GM18867 (cell line): ENCODE measurements around the gene H6PD.

Experiments
- ATAC-seq: cut with Tn5 transposase; IDR thresholded peaks from one replicate; pipeline ENCODE4 v1.9.1; 2021; ENCODE audit warnings: mild to moderate bottlenecking, moderate library complexity; ENCODE audit not compliant: unreplicated experiment

Gene H6PD

DNA sequence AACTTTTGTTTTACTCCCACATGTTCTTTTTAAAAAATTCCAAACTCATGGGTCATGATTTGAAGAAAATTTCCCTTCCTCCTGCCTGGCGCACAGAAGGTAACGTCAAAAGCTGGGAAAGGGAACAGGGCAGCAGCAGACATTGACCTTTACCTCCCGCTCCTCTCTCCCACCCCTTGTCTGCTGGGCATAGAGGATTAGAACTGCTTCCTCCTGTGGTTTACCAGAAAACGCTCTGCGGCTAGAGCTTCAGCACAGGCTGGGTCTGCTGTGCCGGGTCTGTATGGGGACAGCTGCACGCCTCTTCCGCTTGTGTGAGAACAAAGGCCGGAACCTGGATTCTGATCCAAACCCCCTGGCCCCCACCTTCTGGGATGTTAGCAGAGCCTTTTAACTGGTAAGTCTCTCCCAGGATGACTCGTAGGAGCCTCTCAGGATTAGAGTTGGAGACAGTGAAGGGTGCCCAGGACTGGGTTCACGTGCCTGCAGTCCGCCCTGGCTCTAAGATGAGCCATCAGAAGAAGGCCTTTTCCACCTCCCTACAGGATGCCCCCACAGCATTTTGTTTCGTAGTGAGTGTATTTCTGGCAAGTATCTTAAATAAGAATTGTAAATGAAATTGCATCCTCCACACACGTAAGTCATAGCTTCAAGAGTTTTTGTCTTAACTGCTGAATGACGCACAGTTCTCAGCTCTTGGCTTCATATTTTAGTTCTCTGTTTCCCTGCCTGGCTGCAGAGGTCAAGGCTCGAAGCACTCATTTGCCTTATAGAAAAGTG is 5.2 kb downstream of the H6PD start:
- ATAC-seq: no peak

- ATAC-seq: no peak
Measured at GRCh38 chr1:9240914-9241820, 6.6 kb downstream of the H6PD start.

DNA sequence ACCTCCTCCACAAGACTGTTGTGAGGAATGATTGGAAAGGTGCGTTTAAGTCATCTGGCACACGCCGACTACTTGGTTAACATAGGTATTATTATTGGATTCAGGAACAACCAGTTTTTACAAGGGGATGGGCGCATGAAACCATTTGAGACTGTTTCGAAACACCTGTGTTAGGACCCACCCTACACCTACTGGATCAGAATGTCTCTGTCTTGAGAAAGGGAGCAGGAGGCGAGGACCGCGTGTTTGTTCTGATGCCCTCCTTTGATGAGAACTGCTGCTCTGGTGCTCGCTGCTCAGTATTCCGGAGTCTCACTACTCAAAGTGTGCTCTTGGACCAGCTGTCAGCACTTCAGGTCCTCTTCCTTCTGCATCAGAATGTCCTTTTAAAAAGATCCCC is 7.3 kb downstream of the H6PD start:
- ATAC-seq: no peak

- ATAC-seq: no peak
Measured at GRCh38 chr1:9242338-9242969, 7.9 kb downstream of the H6PD start.

- no peak for ATAC-seq
Measured at GRCh38 chr1:9243066-9243739, 8.6 kb downstream of the H6PD start.

DNA sequence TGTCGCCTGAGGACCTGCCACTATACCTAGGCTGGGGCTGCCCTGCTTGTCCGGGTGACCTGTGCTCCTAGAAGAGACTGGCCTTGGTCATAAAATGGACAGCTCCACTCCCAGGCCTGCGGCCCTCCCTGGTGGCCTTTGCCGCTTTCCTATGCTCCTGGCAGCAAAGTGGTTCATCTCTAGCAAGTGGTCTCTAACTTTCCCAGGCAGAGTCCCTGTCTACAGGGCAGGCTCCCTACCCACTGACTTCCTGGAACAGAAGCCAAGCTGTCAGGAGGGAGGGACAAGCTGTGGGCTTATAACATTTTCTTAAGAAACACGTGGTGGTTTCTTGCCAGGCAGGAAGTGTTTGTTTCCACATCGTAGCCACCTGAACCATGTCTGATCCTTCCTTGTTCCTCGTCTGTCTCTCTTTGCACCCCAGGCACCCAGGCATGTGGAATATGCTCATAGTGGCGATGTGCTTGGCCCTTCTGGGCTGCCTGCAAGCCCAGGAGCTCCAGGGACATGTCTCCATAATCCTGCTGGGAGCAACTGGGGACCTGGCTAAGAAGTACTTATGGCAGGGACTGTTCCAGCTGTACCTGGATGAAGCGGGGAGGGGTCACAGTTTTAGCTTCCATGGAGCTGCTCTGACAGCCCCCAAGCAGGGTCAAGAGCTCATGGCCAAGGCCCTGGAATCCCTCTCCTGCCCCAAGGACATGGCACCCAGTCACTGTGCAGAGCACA is 10.1 kb downstream of the H6PD start:
- no peak for ATAC-seq

DNA sequence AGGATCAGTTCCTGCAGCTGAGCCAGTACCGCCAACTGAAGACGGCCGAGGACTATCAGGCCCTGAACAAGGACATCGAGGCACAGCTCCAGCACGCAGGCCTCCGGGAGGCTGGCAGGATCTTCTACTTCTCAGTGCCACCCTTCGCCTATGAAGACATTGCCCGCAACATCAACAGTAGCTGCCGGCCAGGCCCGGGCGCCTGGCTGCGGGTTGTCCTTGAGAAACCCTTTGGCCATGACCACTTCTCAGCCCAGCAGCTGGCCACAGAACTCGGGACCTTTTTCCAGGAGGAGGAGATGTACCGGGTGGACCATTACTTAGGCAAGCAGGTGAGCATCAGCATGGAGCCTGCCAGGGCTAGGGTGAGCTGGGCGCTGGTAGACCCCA is 10.7 kb downstream of the H6PD start:
- no peak for ATAC-seq

GRCh38 chr1:9245661-9246060 is 11.1 kb downstream of the H6PD start:
- ATAC-seq: no peak

DNA sequence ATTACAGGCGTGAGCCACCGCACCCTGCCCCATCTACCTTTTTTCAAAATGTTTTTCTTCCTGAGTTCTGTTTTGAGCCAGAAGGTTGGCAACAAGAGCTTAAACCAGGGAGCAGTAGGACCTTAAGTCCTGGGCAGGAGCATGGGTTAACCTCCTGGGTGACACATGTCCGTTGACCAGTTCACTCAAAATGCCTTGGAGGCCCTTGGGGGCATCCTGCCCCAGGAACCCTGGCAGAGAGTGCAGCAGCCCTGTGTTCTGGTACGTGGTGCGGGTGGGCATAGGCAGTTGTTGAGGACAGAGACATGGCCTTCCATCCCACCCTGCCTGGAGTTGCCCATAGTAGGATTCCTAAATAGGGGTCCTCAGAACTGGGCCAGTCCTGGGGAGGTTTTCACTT is 11.6 kb downstream of the H6PD start:
- ATAC-seq: no peak

GRCh38 chr1:9246841-9247785 is 12.5 kb downstream of the H6PD start:
- ATAC-seq: no peak

DNA sequence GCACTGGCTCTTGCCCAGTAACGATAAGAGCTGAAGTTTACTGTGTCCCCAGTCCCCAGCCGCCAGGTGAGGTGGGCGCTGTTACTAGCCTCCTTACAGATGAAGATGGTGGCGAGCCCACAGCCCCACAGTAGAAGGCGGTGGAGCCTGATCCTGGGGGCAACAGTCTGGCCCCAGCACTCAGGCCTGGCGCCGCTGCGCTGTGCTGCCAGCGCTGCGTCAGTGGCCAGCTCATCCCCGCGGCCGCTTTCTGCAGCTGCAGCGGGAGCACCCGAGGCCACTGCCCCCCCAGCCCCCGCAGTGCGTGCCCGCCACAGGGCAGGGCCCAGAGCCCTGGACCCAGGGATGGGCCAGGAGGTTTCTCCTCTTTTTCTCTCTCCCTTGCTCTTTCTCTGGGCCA is 13.3 kb downstream of the H6PD start:
- ATAC-seq: no peak

GRCh38 chr1:9248341-9249262 is 14.0 kb downstream of the H6PD start:
- no peak for ATAC-seq

- ATAC-seq: no peak
Measured at GRCh38 chr1:9249263-9249533, 14.6 kb downstream of the H6PD start.

DNA sequence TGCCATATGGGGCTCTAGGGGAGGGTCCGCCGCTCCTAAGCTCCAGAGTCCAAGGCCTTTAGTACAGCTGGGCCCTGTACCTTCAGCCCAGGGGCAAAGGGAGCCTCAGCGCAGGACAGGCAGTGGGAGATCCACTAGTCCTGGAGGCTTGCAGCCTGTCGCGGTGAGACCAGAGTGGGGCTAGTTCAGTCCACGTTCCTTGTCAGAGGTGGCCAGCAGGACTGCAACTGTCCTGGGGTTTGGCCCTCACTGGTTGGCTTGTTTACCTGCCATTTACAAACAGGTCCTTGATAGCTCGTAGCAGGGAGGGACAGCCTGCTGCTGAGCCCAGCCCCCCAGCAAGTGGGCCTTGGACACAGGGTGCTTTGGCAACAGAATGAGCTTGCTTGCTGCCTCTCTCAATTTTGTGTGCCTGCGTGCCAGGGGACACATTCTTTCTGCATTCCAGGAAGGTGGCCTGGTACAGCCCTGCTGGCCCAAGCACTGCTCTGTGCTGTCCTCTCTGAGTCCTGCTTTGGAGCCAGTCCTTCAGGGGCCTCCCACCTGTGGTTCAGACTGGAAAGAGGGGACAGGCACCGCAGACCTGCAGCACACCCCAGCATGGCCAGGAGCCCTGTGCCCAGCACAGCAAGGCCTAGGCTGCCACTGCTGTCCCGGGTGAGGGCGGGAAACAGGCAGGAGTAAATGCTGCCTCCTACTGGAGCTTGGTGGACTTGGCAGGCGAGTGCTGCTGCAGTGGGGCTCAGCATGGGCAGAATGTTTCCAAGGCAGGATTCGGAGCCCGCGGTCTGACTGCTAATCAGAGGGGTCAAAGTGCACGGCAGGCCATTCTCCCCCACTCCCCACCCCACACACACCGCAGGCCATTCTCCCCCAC is 15.2 kb downstream of the H6PD start:
- ATAC-seq: no peak

GRCh38 chr1:9250411-9251381 is 16.1 kb downstream of the H6PD start:
- no peak for ATAC-seq

GRCh38 chr1:9251501-9251900 is 16.9 kb downstream of the H6PD start:
- ATAC-seq: no peak
